Measurements from ENCODE around the gene CKLF.

GRCh38 chr16:66517586-66518263, 34.7 kb upstream of the CKLF start:
- TF ChIP-seq CTCF (IDR thresholded peaks at IDR 0.05) (no peak), POLR2A (IDR thresholded peaks at IDR 0.05) (no peak), EP300 (IDR thresholded peaks at IDR 0.05) (no peak)
